NOMO-1 treated with DMSO at 0.1 percent for 48 hours (cell line): Measurements from ENCODE around the gene LBX1.

Experiments used
- DNase-seq: peaks from one replicate; lab custom pipeline; 2025; ENCODE audit not compliant: unreplicated experiment; lab: John Stamatoyannopoulos, UW

LBX1 gene

GRCh38 chr10:101244321-101245050, 15.2 kb upstream of the LBX1 start:
- no peak for DNase-seq

GRCh38 chr10:101241840-101242707, 12.8 kb upstream of the LBX1 start:
- no peak for DNase-seq

- no peak for DNase-seq
Measured at GRCh38 chr10:101238732-101239105, 9.5 kb upstream of the LBX1 start.

GRCh38 chr10:101237982-101238731, 8.9 kb upstream of the LBX1 start:
- DNase-seq, result no peak

GRCh38 chr10:101237081-101237981, 8.1 kb upstream of the LBX1 start:
- peak; percentile 29 for DNase-seq

GRCh38 chr10:101236376-101237080, 7.3 kb upstream of the LBX1 start:
- no peak for DNase-seq

GRCh38 chr10:101235766-101236165, 6.5 kb upstream of the LBX1 start:
- DNase-seq, result no peak

- no peak for DNase-seq
Measured at GRCh38 chr10:101234333-101234732, 5.1 kb upstream of the LBX1 start.

GRCh38 chr10:101233863-101234262, 4.6 kb upstream of the LBX1 start:
- no peak for DNase-seq

GRCh38 chr10:101233443-101233842, 4.2 kb upstream of the LBX1 start:
- no peak for DNase-seq

- no peak for DNase-seq
Measured at GRCh38 chr10:101231912-101232689, 2.8 kb upstream of the LBX1 start.

- DNase-seq, result no peak
Measured at GRCh38 chr10:101231092-101231491, 1.8 kb upstream of the LBX1 start.

- no peak for DNase-seq
Measured at GRCh38 chr10:101230183-101230917, 1.1 kb upstream of the LBX1 start.

GRCh38 chr10:101228966-101229265, 347 bp downstream of the LBX1 start:
- no peak for DNase-seq

- DNase-seq, result no peak
Measured at GRCh38 chr10:101228153-101228965, 904 bp downstream of the LBX1 start.

- DNase-seq, result no peak
Measured at GRCh38 chr10:101227429-101228152, 1.7 kb downstream of the LBX1 start.
